Kasumi-1 (cell line): ENCODE results near the gene EXOC3L4.
A peak's percentile ranks its signal among the peaks of the same experiment; 100 is the strongest.

Experiments used
- DNase-seq, 2 experiments: peaks; one replicate each; lab custom pipeline; 2025; lab: John Stamatoyannopoulos, UW

The EXOC3L4 gene

GRCh38 chr14:103091041-103091882, 3.3 kb upstream of the EXOC3L4 start:
- peak; percentile 29 to 37 for DNase-seq

- no peak for DNase-seq
Measured at GRCh38 chr14:103091883-103092222, 2.7 kb upstream of the EXOC3L4 start.

- DNase-seq: no peak
Measured at GRCh38 chr14:103093856-103094405, 594 bp upstream of the EXOC3L4 start.

GRCh38 chr14:103095210-103095778, 769 bp downstream of the EXOC3L4 start:
- no peak for DNase-seq

GRCh38 chr14:103096387-103096786, 1.9 kb downstream of the EXOC3L4 start:
- DNase-seq: no peak

GRCh38 chr14:103097244-103097993, 2.9 kb downstream of the EXOC3L4 start:
- no peak for DNase-seq

- DNase-seq: no peak
Measured at GRCh38 chr14:103097994-103098957, 3.8 kb downstream of the EXOC3L4 start.

GRCh38 chr14:103099081-103099732, 4.7 kb downstream of the EXOC3L4 start:
- no peak for DNase-seq

- DNase-seq: no peak
Measured at GRCh38 chr14:103099733-103100280, 5.3 kb downstream of the EXOC3L4 start.

GRCh38 chr14:103100281-103101121, 6.0 kb downstream of the EXOC3L4 start:
- DNase-seq: no peak

GRCh38 chr14:103101257-103101962, 6.9 kb downstream of the EXOC3L4 start:
- no peak for DNase-seq

- no peak for DNase-seq
Measured at GRCh38 chr14:103101963-103102688, 7.6 kb downstream of the EXOC3L4 start.

- DNase-seq: no peak
Measured at GRCh38 chr14:103102689-103103260, 8.2 kb downstream of the EXOC3L4 start.

- peak; percentile 25 to 39 for DNase-seq
Measured at GRCh38 chr14:103103461-103104388, 9.2 kb downstream of the EXOC3L4 start.

GRCh38 chr14:103104389-103104653, 9.8 kb downstream of the EXOC3L4 start:
- DNase-seq: no peak

- peak; percentile 31 to 32 for DNase-seq
Measured at GRCh38 chr14:103104654-103105452, 10.3 kb downstream of the EXOC3L4 start.
